ENCODE data around the gene INTS7. TPM values are rescaled to one million over a fixed set of nuclear protein-coding genes. Genes with fewer than 3 reads are reported as not detected.

The INTS7 gene, protein sequence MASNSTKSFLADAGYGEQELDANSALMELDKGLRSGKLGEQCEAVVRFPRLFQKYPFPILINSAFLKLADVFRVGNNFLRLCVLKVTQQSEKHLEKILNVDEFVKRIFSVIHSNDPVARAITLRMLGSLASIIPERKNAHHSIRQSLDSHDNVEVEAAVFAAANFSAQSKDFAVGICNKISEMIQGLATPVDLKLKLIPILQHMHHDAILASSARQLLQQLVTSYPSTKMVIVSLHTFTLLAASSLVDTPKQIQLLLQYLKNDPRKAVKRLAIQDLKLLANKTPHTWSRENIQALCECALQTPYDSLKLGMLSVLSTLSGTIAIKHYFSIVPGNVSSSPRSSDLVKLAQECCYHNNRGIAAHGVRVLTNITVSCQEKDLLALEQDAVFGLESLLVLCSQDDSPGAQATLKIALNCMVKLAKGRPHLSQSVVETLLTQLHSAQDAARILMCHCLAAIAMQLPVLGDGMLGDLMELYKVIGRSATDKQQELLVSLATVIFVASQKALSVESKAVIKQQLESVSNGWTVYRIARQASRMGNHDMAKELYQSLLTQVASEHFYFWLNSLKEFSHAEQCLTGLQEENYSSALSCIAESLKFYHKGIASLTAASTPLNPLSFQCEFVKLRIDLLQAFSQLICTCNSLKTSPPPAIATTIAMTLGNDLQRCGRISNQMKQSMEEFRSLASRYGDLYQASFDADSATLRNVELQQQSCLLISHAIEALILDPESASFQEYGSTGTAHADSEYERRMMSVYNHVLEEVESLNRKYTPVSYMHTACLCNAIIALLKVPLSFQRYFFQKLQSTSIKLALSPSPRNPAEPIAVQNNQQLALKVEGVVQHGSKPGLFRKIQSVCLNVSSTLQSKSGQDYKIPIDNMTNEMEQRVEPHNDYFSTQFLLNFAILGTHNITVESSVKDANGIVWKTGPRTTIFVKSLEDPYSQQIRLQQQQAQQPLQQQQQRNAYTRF
- polyA plus RNA-seq (ENCODE audit: insufficient read length): 27.3 TPM
- long read RNA-seq, donor 1, full-length matches to known transcripts: 1 of 14 reads
- long read RNA-seq, donor 1, partial matches to known transcripts: 13 of 14 reads
- long read RNA-seq, donor 1, other reads (novel, unspliced or antisense): 0 of 14 reads
- long read RNA-seq, donor 2: 0 reads
- long read RNA-seq, donor 3, full-length matches to known transcripts: 5 of 5 reads
- long read RNA-seq, donor 3, partial matches to known transcripts: 0 of 5 reads
- long read RNA-seq, donor 3, other reads (novel, unspliced or antisense): 0 of 5 reads
- long read RNA-seq, donor 4: 0 reads
- long read RNA-seq, donor 5, full-length matches to known transcripts: 2 of 2 reads
- long read RNA-seq, donor 5, partial matches to known transcripts: 0 of 2 reads
- long read RNA-seq, donor 5, other reads (novel, unspliced or antisense): 0 of 2 reads
- long read RNA-seq, donor 6: 0 reads
- long read RNA-seq, donor 7, full-length matches to known transcripts: 2 of 2 reads
- long read RNA-seq, donor 7, partial matches to known transcripts: 0 of 2 reads
- long read RNA-seq, donor 7, other reads (novel, unspliced or antisense): 0 of 2 reads
- long read RNA-seq, donor 8: 0 reads

DNA sequence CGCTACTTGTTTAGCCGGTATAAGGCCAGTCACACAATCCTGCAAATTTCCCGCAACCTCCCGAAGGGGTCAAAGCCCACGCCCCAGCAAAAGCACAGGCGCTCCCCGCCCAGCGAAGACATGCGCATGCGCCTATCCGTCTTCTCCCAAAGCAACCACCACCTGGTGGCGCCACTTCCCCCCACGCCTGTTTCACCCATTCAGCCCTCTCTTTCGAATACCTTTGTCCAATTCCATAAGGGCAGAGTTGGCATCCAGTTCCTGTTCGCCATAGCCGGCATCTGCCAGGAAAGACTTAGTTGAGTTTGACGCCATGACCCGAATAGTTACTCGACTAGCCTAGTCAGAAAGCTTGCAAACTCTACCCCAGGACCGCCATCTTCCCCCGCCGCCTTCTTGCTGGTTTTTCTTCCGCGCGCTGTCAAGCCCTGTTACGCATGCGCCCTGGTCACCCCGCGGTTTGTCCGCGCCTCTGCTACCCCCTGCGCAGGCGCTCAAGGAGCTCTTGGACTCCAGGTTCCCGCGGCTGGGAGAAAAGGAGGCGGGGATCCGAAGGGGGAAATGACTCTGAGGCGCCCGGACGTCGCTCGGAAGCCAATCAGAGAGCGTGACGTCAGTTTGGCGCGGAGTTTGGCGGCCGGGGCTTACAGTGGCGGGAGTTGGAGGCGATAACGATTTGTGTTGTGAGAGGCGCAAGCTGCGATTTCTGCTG lies at the start of gene INTS7, which contains the start of gene DTL:
Gene INTS7, minus strand, starts transcription at position 435 of the 712 bp plus-strand sequence. Its CDS starts 120 bp downstream, at position 315.
Gene DTL, plus strand, starts transcription at position 626 of the 712 bp plus-strand sequence. CDS start 143 bp downstream, outside the sequence.
- peak; percentile 100 for DNase-seq

DNA sequence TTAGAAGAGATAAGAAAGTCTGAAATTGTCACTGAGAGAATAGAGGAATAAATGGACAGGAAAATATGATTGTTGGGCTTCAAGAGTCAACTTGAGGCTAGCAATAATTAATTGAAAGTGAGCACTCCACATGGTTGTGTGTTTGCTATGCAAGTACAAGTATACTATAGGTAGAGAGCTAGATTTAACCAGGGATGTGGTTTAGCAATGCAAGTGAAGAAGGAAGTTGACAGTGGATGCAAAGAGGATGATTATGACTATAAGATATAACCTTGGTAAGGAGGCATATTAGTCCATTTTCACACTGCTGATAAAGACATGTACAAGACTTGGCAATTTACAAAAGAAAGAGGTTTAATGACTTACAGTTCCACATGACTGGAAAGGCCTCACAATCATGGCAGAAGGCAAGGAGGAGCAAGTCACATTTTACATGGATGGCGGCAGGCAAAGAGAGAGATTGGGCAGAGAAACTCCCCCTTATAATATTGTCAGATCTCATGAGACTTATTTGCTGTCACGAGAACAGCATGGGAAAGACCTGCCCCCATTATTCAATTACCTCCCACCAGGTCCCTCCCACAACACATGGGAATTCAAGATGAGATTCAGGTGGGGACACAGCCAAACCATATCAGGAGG lies 47.5 kb upstream of the INTS7 start:
- no peak for DNase-seq

DNA sequence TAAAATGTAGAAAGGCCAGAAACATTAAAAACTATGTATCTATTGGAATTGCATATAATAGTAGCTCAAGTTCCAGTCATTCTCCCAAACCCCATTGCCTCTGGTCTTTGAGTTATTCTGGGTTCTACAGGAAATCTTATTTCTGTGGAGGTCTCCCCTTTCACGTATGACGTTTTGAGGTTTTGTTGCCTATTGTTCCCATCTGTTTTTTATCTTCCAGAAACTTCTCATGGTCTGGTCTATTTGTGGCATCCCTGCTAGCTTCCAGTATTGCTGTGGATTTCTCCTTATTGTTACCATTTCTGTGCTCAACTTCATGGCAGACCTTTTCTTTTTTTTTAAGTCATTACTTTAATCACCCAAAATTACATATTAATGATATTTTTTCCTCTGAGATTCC lies 43.5 kb upstream of the INTS7 start:
- DNase-seq: no peak

DNA sequence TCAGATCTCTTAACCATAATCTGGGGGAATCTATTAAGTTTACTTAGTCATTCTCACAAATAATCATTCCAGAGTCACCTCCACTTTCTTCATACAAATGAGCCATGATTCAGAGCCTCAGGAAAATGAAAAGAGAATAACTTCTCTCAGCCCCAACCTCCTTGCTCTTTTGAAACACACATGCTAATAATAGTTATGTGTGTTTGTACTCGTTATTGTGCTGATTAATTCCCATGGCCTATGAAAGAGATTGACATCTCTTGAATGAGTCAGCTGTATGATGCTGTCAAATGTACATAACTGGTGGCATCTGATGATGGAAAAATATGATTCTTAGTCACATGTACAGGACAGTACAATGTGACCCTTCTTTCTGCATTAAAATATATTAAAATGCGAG lies 41.7 kb upstream of the INTS7 start:
- no peak for DNase-seq

DNA sequence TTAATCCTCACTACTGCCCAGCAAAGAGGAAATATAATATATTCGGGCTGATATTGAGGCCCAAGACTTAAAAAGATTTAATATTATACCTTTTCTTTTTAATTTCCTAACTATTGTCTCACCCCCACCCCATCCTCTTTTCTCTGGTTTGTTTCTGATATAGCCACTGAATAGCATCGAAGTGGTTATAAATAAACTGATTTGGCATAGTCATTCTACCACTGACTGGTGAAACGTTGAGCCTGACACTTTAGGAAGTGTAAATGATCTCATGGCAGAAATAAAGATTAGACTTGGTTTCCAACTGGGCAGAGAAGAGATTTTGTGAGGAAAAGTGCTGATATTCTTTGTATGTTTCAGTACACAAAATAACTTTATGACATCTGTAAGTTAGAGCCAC lies 39.5 kb upstream of the INTS7 start:
- DNase-seq: no peak

DNA sequence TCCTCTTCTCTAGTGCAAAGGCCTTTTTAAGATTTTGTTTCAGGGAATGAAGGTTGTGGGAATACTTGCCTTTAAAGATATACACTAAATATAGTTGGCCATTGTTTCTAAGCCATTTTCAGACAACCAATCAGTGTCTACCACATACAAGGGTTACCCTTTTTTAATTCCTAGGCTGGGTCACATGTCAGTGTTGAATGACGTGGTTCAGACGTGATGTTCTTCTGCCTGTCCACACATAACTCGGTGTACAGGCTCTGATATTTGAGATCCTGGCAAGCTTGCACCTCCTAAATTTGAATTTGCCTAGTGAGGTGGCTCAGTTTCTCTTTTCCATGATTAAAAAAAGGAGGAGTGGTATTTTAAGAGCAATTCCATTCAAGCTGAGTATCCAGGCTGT lies 39.0 kb upstream of the INTS7 start:
- DNase-seq: no peak

DNA sequence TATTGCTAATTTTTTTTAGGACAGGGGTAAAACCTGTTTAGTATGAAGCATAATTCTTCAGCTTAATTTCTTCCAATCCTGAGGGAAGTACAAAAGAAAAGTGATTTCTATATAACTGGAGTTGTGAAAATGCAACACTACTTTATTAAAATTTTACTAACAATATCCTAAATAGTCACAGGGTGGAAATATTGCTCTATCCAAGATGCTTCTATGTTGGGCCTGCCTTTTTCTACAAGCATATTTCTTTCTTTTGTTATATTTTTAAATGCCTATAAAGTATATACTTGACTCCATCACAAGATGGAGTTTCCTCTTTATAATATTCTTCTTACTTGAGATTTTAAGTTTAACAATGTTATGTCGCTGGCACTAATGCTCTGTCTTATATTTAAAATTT lies 38.1 kb upstream of the INTS7 start:
- no peak for DNase-seq

DNA sequence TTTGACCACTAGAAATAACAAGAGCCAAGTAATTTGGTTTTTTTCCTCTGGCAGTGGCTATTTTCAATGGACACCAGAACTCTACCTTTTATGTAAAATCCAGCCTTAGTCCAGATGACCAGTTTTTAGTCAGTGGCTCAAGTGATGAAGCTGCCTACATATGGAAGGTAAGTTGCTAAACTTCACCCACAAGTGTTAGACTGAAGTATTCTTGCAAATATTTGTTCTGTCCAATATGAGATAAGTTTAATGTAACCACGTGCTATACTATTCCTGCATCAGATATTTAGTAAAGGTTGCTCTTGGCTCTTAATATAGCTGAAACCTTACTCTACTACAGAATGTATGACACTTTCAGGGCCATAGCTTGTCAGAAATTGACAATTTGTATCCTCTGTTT lies 36.7 kb upstream of the INTS7 start:
- no peak for DNase-seq

DNA sequence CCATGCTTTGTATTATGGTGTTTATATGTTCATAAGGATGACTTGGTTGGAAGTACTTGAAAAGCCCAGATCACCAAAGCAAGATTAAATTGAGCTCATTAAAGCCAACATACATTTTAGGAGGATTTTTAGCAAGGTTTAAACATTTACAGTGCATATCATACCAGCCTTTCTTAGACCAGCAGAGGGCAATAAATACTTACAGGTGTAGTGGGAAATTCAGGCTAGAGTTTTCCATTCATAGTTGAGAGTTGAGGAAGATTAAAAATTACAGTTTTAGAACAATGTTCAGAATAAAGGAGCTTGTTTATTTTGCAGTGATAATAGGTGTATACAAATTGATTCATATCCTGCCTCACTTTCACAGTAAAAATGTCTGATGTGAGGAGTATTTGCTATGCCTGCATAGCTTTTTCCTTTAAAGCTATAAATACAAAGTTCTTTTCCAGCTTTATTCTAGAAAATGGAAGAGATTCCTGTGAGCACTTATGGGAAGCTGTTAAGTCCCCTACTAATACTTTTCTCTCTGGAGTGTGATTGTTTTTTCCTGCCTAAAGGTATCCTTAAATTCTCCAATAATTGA lies 35.5 kb upstream of the INTS7 start:
- peak; percentile 35 for DNase-seq

DNA sequence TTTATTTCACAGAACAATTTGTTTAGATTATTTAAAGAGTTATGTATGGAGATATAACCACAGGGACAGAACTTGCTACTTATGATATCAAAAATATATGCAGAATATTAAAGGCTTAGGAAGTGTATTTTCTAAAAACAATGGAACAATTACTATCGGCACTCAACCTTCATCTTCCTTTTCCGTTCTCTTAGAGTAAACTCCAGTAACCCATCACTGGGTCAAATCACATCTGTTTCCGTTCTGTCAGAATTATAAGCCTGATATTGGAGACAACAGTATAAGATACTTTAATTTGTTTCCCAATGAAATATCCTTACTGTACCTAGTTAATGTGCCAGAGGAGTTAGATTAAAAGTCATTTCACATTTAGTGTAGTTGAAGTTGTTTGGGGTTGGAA lies 32.4 kb upstream of the INTS7 start:
- DNase-seq: no peak

DNA sequence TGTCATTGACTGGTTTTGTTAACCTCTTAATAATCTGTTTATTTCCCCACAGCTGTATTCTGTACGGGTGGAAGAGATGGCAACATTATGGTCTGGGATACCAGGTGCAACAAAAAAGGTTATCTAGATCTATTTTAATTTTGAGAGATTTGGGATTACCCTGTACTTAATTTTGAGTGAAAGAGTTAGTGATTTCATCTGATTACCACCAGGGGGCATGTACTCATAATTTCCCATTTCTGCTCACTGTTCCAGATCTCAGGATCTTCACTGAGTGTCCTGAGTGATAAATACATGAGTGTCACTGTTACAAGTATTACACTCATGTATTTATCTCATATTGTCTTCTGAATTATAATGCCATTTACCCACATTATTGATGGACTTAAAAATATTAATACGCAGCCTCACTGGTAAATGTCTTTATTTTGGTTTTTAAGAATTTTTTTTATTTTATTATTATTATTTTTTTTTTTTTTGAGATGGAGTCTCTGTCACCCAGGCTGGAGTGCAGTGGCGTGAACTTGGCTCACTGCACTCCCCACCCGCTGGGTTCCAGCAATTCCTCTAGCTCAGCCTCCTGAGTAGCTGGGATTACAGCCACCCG lies 27.6 kb upstream of the INTS7 start:
- peak; percentile 19 for DNase-seq

DNA sequence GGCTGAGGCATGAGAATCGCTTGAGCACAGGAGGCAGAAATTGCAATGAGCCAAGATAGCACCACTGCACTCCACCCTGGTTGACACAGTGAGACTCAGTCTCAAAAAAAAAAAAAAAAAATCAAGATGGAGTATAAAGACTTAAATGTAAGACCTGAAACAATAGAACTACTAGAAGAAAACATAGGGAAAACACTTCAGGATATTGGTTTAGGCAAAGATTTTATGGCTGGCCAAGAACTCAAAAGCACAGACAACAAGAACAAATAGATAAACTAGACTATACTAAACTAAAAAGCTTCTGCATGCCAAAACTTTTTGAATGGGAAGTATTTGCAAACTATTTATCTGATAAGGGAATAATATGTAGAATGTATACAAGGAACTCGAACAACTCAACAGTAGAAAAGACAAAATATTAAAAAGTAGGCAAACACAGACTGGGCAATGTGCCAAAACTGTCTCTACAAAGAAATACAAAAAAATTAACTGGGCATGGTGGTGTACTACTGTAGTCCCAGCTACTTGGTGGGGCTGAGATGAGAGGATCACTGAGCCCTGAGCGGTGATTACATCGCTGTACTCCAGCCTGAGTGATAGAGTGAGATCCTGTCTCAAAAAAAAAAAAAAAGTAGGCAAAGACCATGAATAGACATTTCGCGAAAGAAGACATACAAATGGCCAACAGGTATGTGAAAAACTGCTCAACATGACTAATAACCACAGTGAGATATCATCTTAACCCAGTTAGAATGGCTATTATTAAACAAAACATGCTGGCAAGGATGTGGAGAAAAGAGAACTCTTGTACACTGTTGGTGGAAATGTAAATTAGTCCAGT lies 25.5 kb upstream of the INTS7 start:
- no peak for DNase-seq

DNA sequence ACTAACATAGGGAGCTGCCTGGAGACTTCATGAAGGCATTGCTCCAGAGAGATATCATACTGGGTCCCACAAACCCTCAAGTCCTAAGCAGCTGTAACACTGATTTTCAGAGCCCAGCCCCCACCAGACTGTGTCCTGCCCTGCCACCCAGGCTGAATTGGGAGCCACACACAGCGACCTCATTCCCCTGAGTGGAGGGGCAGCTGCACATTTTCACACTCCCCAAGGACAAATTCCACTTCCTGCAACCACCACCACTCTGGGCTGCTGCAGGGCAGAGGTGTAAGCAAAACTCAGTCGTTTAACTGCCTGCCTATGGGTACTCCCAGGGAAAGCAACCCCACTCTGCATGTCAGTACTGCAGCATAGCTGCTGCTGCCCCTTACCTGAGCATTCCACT lies 20.0 kb upstream of the INTS7 start:
- DNase-seq: no peak

DNA sequence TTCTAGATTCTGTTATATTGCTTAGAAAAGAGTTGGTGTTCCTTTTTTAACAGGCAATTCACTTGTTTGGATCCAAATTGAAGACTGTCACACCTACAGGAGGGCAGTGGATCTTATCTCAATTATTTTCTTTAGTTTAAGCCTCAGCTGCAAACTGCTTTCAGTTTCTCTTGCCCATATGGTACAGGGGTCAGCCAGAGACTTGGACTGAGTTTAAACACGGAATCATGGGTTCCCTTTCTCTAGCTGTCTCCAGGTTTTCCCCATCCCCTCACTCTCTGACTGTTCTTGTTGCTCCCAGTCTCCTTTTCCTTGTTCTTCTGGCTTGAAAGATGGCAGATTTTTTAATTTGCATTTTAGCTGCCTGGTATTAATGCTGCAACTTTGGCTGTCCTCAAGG lies 18.6 kb upstream of the INTS7 start:
- no peak for DNase-seq

DNA sequence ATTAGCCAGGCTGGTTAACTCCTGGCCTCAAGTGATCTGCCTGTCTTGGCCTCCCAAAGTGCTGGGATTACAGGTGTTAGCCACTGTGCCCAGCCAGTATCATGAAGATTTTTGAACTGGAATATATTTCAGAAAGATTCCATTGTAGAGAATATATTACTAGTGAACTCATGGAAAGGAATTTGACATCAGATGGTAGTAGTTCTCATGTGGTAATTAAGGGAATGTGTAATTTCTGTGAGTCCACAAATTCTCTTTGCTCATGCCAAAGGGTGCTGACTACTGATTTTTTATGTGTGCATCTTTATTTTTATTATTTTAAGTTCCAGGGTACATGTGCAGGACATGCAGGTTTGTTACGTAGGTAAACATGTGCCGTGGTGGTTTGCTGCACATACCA lies 10.6 kb upstream of the INTS7 start:
- DNase-seq: no peak

DNA sequence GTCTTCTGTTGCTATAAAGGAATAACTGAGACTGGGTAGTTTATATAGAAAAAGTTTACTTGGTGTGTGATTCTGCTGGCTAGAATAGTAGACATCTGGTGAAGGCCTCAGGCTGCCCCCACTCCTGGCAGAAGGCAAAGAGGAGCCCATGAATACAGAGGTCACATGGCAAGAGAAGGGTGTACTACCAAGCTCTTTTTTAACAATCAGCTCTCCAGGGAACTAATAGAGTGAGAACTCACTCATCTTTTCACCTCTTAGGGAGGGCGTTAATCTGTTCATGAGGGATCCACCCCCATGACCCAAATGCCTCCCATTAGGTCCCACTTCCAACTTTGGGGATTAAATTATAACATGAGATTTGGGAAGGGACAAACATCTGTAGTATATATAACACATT lies 9.5 kb upstream of the INTS7 start:
- no peak for DNase-seq

DNA sequence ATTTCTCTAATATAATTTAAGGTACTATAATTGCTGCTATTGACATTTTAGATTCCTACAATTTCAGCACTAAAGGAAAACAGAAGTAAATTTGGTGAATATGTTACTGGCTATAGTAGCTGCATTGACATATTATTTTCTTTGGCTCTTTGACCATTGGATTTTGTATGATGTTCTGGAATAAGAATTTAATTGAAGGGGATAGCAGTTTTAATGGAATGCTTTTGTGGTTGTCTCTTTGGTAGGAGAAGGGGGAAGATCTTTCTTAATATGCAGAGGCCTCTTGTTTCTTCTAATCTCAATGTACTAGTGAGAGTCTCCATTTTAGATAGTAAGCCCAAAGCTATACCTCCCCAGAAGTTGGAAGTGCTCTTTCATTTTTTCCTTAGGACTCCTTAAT lies 7.1 kb upstream of the INTS7 start:
- no peak for DNase-seq

DNA sequence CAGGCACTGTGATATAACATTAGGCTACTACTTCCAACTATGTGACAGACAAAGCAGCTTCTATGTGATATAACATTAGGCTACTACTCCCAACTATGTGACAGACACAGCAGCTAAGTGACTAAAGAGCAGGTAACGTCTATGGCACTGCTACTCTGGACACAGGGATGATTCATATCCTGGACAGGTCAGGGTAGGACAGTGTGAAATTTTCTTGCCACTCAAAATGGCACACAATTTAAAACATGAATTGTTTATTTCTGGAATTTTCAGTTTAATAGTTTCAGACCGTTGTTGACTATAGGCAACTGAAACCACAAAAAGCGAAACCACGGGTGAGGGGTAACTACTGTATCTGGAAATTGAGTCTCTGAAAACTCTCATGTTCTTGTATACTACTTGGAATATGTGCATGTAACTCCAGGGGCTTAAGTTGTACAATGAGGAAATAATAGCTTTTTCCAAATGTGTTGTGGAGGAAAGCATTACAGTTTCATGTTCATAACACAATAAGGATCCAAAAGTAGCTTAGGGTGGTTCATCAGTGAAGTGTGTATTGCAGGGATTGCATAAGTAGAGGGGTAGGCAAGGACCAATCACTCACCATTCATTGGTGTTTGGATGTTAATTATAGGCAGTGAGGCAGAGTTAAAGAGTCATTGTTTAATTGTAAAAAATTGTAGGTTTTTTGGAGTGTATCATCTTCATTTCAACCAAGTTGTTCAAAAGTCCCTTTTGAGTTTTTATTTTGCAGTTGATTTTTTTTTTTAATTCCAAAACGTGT lies 5.5 kb upstream of the INTS7 start:
- no peak for DNase-seq
